OCI-M2 (cell line): ENCODE results near the gene RAB31.
"Not testable (repeated sequence)": the region's sequence is repeated elsewhere in the genome, so short reads cannot be mapped to it uniquely, and the experiment has no call there.

Source experiments
- DNase-seq: peaks from one replicate; lab custom pipeline; 2025; ENCODE audit not compliant: unreplicated experiment; lab: John Stamatoyannopoulos, UW

Gene RAB31

DNA sequence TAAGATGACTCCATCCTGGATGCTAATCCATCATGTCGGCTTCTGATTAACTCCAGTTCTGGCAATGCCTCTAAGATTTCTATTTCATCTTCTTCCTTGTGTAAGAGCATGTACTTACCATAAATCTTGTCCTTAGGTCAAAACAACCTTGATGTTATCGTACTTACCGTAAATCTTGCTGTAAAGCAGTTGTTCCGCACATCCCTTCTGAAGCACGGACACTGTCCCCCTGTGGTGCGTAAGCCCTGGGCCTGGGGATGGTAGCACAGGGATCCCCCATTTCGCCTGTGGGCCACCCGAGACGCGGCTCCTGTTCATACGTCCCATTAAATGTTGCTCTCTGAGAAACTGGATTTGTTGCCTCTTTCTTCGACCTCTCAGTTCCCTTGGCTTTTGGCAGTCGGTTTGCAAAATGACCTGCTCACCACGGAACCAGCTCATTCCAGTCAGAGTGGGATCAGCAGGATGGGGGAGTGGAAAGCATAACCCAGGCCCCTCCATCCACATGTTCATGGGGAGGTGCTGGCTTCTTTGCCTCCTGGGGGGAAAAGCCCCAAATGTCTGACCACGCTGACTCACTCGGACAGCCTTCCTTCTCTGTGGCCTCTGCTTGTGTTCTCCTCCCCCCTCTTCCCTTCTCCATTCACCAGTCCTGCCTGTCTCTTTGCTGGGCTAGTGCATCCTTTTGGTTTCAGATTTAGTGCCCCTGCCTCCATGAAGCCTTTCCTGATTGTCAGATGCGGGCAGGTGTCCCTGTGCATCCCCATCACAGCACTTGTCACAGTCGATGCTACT, 49.9 kb downstream of the RAB31 start:
- DNase-seq, result no peak

DNA sequence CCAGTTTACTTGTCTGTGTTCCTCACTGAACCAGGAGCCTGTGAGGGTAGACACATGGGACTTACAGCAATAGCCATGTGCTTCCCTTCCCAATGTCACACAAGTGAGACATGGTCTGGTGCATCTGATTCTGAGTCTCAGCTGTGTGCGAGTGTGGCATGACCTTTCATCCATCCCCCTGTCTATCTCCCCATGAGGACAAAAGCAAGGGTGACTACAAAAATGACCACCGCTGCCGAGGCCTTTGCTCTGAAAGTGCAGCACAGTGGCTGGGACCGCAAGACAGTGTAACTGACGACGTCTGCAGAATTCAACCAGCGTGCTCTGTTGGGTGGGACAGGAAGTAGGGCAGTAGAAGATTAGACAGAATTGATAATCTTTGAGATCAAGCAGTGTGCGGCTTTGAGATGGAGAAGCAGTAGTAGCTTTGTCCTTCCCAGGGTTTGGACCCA, 50.5 kb downstream of the RAB31 start:
- no peak for DNase-seq

DNA sequence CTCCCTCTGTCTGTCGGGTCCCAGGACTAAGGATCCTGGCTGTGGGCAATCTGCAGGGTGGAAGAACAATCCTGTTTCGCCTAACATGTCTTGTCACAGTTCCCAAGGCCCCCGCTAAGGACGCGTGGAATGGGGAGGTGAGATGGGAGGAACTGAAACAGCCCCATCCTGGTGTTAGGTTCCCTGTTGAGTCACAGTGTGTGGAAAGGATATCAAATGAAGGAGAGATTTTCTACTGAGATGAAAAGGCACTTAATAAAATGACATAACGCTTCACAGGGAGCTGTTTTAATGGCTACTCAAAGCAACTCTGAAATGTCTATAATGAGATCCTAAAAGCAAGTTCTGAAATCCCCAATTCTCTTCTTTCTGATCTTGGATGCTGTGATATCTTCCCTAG, 52.5 kb downstream of the RAB31 start:
- DNase-seq, result no peak

DNA sequence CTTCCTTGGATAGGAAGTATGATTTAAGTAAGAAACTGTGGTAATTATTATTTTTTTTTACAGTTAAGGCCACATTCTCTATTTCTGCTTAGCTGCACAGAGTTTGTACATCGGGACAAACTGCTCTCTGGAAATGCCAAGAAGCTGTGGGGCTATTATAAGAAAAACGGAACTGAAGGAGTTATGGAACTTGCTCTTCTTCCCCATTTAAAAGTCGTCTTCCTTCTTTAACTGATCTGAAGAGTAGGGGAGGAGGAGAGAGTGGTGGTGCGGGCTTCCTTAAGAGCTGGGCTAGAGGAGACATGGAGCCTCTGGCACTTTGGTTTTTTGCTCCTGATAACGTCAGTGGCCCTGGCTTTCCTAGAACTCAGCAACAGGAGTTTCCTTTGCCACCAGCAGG, 54.4 kb downstream of the RAB31 start:
- DNase-seq, result no peak

DNA sequence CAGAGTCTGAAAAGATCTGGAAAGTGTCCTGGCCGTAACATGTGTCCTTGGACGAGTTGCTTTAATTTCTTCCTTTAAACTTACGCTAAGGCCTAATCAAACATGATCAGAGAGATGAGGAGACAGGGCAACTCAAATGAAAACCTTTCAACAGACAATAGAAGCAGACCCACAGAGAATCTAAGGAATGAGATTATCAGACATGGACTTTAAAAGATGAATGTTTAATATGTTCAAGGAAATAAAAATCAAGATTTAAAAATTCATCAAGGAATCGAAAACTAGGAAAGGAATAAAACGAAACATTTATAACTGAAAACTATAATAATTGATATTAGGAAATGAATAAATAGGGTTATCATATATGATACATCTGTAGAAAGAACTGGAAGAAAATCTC, 55.1 kb downstream of the RAB31 start:
- no peak for DNase-seq

DNA sequence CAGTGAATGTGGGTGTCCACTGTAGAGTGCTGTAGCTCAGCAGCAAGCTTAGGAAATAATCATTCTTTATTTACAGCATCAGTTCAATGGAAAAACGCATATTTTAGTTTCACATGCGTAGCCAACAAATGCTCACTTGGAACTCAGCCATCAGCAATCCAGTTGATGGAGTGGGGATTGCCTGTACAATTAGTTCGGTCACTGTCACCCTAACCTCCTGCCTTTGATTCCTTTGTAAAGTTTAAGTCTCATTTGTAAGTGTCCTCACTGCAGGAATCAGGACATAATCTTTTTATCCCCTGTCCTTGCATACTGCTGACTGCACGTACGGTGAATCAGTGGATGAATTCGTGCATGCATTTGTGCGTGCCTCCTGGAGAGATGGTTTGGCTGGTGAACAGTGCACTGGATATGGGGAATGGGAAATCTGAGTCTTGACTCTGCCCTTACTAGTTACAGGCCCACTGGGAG, 55.9 kb downstream of the RAB31 start:
- DNase-seq, result no peak

DNA sequence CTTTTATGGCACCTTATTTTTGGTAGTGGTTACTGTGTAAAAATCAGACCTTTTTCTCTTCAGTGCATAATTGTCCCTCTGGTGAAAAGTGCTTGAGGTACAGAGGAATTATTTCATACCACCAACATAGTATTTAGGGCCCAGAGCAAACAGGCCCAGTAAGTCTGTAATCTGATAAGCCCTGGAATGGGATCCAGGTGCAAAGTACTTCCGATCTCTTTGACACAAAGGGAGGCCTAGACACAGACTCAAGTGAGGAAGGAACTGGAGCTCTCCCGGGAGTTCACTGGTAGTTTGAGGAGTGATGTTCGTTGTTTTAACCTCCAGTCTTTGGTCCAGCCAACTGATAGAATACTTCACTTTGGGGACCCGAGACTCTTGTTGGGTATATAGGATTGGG, 57.4 kb downstream of the RAB31 start:
- DNase-seq, result no peak

DNA sequence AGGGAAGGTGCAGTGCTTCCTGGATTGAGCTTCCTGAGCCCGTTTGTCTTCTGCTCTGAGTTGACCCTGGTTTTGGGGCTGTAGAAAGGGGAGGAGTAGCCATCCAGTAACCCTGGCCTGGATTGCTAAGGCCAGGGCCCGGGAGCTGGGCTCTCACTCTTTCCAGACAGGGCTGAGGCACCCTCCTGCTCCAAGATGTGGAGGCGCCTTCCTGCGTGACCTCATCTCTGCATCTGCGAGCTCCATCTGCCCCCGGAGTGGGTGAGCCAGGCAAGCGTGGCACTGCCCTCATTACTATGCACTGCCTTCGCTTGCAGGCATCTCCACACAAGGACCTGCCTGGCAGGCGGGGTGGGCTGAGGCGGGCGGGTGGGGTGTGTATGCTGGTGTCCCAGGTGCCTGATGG, 58.0 kb downstream of the RAB31 start:
- no peak for DNase-seq

DNA sequence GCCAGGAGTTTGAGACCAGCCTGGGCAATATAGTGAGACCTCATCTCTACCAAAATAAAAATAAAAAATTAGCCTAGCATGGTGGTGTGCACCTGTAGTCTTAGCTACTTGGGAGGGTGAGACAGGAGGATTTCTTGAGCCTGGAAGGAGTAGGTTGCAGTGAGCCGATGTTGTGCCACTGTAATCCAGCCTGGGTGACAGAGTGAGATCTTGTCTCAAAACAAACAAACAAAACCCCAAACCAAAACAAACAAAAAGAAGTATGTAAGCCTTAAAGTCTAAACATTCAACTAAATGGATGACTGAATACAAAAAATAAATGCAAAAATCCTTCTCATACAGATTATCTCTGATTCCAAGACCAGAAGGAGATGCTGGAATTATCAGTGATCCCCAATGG, 58.6 kb downstream of the RAB31 start:
- no peak for DNase-seq

DNA sequence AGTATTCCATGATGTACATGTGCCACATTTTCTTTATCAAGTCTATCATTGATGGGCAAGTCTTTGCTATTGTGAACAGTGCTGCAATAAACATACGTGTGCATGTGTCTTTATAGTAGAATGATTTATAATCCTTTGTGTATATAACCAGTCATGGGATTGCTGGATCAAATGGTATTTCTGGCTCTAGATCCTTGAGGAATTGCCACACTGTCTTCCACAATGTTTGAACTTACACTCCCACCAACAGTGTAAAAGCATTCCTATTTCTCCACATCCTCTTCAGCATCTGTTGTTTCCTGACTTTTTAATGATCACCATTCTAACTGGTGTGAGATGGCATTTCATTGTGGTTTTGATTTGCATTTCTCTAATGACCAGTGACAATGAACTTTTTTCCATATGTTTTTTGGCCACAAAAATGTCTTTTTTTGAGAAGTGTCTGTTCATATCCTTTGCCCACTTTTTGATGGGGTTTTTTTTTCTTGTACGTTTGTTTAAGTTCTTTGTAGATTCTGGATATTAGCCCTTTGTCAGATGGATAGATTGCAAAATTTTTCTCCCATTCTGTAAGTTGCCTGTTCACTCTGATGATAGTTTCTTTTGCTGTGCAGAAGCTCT, 60.1 kb downstream of the RAB31 start:
- DNase-seq, result not testable (repeated sequence)

DNA sequence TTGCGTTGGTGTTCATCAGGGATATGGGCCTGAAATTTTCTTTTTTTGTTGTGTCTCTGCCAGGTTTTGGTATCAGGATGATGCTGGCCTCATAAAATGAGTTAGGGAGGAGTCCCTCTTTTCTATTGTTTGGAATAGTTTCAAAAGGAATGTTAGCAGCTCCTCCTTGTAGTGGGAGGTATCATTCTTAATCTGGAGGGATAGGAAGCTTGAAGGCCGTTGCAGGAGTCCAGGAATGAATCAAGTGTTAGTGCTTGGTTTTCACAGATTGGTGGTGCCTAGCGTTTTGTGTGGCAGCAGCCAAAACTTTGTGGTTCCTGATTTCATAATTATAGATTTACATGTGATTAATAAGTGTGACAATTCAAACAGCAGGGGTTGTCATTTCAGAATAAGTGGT, 62.0 kb downstream of the RAB31 start:
- DNase-seq, result not testable (repeated sequence)

DNA sequence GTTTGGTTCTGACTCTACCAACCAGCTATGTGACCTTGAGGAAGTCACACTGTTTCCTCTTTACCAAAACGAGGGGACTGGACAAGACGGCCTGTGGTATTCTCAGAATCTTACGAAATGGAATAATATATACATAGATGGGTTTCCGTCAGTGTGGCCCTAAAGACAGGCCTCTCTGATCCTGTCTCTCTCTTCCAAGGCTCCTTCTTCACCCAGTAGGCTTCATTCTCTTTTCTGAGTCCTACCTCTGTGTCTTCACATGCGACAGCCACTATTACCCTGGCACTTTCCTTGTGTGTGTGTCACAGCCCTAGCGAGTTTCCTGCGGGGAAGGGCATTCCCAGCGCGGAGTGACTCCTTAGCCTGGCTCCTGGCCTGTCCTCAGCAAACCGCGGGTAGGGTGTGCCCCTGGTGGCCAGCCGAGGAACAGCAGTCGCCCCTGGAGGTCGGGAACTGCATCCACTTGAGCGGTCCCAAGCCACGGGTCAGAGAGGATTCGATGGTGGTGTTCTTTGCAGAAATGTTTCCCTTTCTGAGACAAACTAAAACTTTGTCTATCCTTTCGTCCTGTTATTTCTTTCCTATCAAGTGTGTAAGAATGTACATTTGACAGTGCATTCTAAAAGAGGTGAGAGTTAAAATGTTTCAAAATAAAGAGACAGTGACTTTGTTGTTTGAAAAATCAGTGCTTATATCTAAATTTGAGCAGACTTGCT, 63.3 kb downstream of the RAB31 start:
- DNase-seq, result no peak

DNA sequence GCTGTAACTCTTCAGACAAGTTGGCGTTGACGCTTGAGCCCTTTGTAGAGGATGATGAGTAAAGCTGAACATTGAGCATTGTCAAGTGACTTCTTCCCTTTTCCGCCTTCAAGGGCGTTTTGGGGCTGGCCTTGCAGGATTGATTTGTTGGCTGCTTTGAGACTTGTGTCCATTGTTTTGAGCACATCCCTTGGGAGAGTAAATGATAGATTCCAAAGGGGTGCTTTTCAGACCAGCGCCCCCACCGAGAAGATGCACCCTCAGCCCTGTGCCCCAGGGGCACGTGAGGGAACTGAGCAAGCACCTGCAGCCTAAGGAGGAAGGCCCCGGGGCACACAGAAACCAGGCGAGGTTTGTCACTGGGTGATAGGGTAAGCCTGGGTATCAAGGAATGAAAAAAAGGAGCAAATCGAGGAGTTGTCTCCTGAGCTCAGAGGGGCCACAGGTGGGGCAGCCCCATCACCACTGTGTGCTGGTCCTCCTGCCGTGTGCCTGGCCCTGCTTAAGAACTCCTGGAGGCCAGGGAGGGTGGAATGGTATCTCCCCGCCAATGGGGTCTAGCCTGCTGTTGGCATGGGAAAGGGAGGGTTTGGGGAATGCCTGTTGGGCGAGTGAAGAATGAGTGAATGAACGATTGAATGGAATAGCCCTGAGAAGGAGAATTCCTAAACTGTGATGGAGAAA, 64.0 kb downstream of the RAB31 start:
- DNase-seq, result no peak

DNA sequence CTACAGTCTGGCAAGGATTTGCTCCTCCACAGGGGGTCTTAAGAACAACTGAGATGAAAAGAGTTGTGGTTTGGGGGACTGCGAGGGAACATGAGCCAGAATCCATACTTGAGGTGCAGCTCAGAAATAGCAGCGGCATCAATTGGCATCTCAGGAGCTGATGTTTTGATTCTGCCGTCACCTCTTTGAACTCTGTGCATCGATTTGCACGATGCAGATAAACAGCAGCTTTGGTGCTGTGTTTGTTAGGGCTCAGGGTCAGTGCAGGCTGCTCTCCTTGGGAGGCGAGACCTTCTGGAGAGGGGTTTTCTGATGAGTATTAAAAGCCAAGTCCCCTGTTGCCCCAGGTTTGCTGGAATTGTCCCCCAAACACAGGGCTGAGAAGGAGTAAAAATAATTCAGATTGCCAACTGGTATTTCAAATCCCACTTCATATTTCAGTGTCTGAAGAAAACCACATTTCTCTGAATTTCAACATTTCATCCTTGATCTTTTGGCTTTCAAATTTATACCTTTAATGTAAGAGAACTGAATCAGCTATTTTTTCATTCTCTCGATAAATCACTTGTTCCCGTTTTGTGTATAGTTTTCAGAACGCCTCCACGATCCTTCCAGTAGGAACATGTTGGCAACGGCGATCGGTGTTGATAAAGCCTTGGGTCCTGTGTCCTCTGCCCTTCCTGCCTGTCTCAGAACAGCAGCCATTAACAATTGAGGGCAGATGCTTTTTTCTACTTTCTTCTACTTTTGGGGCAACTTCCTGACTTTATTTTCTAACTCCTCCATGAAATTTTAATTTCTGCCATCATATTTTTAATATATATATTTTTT, 65.0 kb downstream of the RAB31 start:
- DNase-seq, result no peak

DNA sequence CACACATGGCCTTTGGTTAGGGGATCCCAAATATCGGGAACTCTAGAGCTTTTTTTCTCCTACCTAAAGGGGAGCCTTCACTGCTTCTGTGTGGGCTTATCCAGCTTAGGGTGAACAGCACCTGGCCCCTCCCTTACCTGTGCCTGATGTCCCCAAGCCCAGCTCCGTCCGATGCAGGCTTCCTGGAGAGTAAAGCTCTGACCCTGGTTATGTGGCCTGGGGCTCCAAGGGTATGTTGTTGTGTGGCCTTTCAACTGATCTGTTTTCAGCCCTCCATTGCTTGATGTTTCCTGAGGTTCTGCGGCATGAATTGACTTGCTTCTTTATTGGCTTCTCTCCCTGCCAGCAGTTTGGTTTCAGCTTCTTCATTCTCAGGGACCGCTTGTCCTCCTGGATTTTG, 66.0 kb downstream of the RAB31 start:
- DNase-seq, result no peak

DNA sequence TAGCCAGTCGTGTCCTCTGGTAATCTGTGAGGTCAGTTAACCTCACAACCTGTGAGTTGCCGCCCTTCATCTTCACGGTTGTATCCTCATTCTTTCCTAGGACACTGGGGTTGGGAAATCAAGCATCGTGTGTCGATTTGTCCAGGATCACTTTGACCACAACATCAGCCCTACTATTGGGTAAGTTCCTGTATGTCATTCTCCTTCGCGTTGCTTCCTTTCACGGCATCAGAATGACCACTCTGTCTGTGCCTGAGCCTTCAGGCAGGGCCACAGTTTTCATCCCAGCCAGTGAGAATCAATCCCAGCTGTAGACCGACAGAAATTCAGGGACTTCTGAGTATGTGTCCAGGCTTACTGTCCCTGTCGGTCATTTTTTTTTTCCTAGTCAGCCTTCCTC, 67.1 kb downstream of the RAB31 start:
- no peak for DNase-seq

DNA sequence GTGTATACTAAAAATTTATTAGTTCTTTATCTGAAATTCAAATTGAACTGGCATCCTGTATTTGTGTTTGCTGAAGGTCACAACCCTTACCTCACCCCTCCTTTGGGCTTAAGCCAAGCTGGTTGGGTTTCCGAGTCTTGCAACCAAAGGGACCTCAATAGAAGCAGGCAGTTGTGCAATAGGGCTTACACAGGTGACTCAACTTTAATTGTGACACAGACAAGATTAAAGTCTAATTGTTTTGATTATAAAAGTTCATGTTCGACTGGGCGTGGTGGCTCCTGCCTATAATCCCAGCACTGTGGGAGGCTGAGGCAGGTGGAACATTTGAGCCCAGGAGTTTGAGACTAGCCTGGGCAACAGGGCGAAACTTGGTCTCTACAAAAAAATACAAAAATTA, 71.5 kb downstream of the RAB31 start:
- DNase-seq, result no peak

DNA sequence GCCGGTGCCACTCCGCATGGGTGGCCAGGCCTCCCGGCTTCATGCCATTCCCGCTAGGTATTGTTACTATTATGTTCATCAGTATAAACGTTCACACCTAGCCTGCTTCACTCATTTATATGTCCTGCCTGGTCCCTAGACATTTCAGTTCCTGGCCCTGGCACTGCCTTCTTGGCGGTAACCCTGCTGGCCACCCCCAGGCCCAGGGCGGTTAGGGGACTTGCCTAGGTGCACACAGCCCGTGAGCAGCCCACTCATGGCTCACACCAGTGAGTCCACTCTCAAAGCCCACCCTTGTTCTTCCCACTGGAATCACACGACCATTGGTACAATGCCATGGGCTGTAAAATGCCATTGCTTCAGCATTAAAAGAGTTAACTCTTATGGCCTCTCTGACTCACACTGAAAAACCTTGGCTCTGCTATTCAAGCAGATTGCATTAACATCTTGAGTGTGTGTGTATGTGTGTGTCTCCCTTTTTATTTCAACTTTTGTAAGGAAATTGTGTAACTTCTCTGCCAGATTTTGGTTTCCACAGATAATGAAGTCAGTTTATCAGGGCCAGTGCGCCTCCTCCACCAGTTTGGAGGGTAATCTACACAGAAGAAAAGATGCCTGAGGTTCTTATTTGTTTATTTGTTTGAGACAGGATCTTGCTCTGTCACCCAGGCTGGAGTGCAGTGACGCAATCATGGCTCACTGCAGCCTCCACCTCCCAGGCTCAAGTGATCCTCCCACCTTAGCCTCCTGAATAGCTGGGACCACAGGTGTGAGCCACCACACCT, 74.2 kb downstream of the RAB31 start:
- no peak for DNase-seq

DNA sequence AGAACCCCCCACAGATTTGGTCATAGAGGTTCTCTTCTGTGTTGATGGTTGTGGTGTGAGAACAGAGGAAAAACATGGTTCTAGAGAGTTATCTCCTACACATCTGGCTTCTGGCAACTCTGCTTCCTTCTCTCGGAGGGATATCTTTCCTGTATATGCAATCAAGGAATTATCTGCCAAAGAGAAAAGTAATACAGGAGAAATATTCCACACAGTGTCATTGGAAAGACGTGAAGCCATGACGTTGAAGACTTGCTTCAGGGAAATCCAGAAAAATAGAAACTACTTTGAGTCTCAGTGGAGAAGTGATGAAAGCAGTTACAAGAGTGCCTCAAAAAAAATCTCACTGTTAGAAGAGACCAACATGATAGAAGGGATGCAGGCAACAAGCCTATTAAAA, 78.5 kb downstream of the RAB31 start:
- DNase-seq, result no peak

DNA sequence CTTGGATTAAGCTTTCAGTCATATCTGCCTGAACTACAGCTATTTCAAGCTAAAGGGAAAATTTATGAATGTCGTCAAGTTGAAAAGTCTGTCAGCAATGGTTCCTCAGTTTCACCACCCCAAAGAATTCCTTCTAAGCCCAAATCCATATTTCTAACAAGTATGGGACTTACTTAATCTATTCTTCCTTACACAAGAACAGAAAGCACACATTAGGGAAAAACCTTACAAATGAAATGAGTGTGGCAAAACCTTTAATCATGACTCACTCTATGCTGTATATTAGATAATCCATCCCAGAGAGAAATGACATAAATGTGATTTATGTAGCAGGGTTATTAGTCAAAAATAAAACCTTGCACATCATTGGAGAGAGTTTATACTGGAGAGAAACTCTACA, 78.9 kb downstream of the RAB31 start:
- no peak for DNase-seq
